Fibroblast of pulmonary artery (primary cell): ENCODE data around the gene KIAA0040.
A peak's percentile ranks its signal among the peaks of the same experiment; 100 is the strongest.

Source experiments
- DNase-seq: peaks from one replicate; pipeline ENCODE4 v3.0.0-alpha.2; 2010; ENCODE audit warnings: low read depth
- H3K4me3 ChIP-seq: replicated peaks from 2 replicates; pipeline ENCODE4 v1.5.1; 2011; ENCODE audit warnings: low read depth, mild to moderate bottlenecking, control low read depth, low read length, moderate library complexity
- CTCF ChIP-seq: IDR thresholded peaks from 2 replicates; pipeline ENCODE4 v1.5.1; 2011; ENCODE audit warnings: mild to moderate bottlenecking, control low read depth, low read length, inconsistent platforms; ENCODE audit errors: missing control alignments

Gene KIAA0040

GRCh38 chr1:175155473-175155856 lies 37.1 kb downstream of the KIAA0040 start:
- TF ChIP-seq CTCF = no peak
- H3K4me3 ChIP-seq = no peak overlapping the region
- DNase-seq = no peak

GRCh38 chr1:175154629-175155472 lies 37.7 kb downstream of the KIAA0040 start:
- peak; percentile 56 for DNase-seq
- no peak overlapping the region for H3K4me3 ChIP-seq
- peak; percentile 93 for TF ChIP-seq CTCF

GRCh38 chr1:175152006-175152652 lies 40.4 kb downstream of the KIAA0040 start:
- peak; percentile 90 for TF ChIP-seq CTCF
- peak; percentile 50 for DNase-seq
- no peak overlapping the region for H3K4me3 ChIP-seq

- no peak for DNase-seq
- TF ChIP-seq CTCF = no peak
These were observed 41.8 kb downstream of the KIAA0040 start for GRCh38 chr1:175150596-175151319.

GRCh38 chr1:175148068-175148467 lies 44.5 kb downstream of the KIAA0040 start:
- no peak for TF ChIP-seq CTCF
- no peak overlapping the region for H3K4me3 ChIP-seq
- DNase-seq = no peak

More at GRCh38 chr1:175150596-175151319, 41.8 kb downstream of the KIAA0040 start:
- no peak overlapping the region for H3K4me3 ChIP-seq

GRCh38 chr1:175147569-175147968 lies 45.0 kb downstream of the KIAA0040 start:
- no peak overlapping the region for H3K4me3 ChIP-seq
- TF ChIP-seq CTCF = no peak
- DNase-seq = no peak
